ENCODE results near the gene DOK3. TPM values are rescaled to one million over a fixed set of nuclear protein-coding genes. Genes with fewer than 3 reads are reported as not detected.

The DOK3 gene
- polyA plus RNA-seq, 1 donor (not counting 4 experiments of a cell fraction or from before 2014, with no cell fraction given): 1.7 TPM

- Histone ChIP-seq H3K27me3 (ENCODE audit: control insufficient read depth, extremely low read depth, insufficient read depth, low read length) (no peaks in the 10 kb centered on the region), H3K9me3 (ENCODE audit: control insufficient read depth, low read depth, low read length) (no peaks in the 10 kb centered on the region), H2AFZ (ENCODE audit: control insufficient read depth, low read length) (no peak overlapping the region), H3K9ac (ENCODE audit: control insufficient read depth, extremely low read depth, insufficient read depth, low read length) (no peak overlapping the region), H3K9me1 (ENCODE audit: control insufficient read depth, extremely low read depth, insufficient read depth, low read length) (no peaks in the 10 kb centered on the region), H3K4me2 (ENCODE audit: control insufficient read depth, extremely low read depth, insufficient read depth, low read depth, low read length) (peak overlapping the region; percentile 25), H3K4me3 (ENCODE audit: control insufficient read depth in 2 of 3, extremely low read depth in 1 of 3, insufficient read depth in 2 of 3, low read depth in 1 of 3, low read length in 3 of 3) (no peak overlapping the region), H3K27ac (ENCODE audit: control insufficient read depth, insufficient read depth, low read length) (peak overlapping the region; percentile 36), H3K36me3 (ENCODE audit: control insufficient read depth in 2 of 2, extremely low read depth in 1 of 2, insufficient read depth in 2 of 2, low read length in 2 of 2) (peaks cover 52 to 55% of the 10 kb centered on the region in 2 experiments), H3K79me2 (ENCODE audit: control insufficient read depth, insufficient read depth, low read length) (peaks cover 2% of the 10 kb centered on the region), H3K4me1 (ENCODE audit: control insufficient read depth, extremely low read depth, insufficient read depth, low read length) (peaks cover 19% of the 10 kb centered on the region), H4K20me1 (ENCODE audit: control insufficient read depth, extremely low read depth, insufficient read depth, low read length) (peaks cover 5% of the 10 kb centered on the region)
- dilution Hi-C loops (cut with MboI; ENCODE audit: extremely low pct_ligation_motif_present, low sequenced_read_pairs): no loop called here
- FAIRE-seq (peak; percentile 63), DNase-seq (ENCODE audit: low read depth, low spot score) (no peak)
- TF ChIP-seq CTCF (optimal IDR thresholded peaks at IDR 0.05 in 1 of 3, IDR thresholded peaks at IDR 0.05 in 1 of 3, conservative IDR thresholded peaks at IDR 0.05 in 1 of 3; ENCODE audit: extremely low read depth in 1 of 3, insufficient read depth in 2 of 3, low read length in 3 of 3): no peak
- no peak for TF ChIP-seq EZH2 (IDR thresholded peaks at IDR 0.05; ENCODE audit: low read length)
Measured at GRCh38 chr5:177529247-177530203, 19.9 kb upstream of the DOK3 start.

GRCh38 chr5:177528631-177529030, 19.0 kb upstream of the DOK3 start:
- TF ChIP-seq CTCF (optimal IDR thresholded peaks at IDR 0.05 in 1 of 3, IDR thresholded peaks at IDR 0.05 in 1 of 3, conservative IDR thresholded peaks at IDR 0.05 in 1 of 3; ENCODE audit: extremely low read depth in 1 of 3, insufficient read depth in 2 of 3, low read length in 3 of 3): no peak
- TF ChIP-seq EZH2 (IDR thresholded peaks at IDR 0.05; ENCODE audit: low read length): no peak
- no peak overlapping the region for H2AFZ ChIP-seq (ENCODE audit: control insufficient read depth, low read length)
- DNase-seq (ENCODE audit: low read depth, low spot score) (no peak), FAIRE-seq (no peak)
- no peaks in the 10 kb centered on the region for H3K27me3 ChIP-seq (ENCODE audit: control insufficient read depth, extremely low read depth, insufficient read depth, low read length)
- peaks cover 3% of the 10 kb centered on the region for H4K20me1 ChIP-seq (ENCODE audit: control insufficient read depth, extremely low read depth, insufficient read depth, low read length)
- H3K9me3 ChIP-seq (ENCODE audit: control insufficient read depth, low read depth, low read length): no peaks in the 10 kb centered on the region
- H3K9me1 ChIP-seq (ENCODE audit: control insufficient read depth, extremely low read depth, insufficient read depth, low read length): no peaks in the 10 kb centered on the region
- H3K36me3 ChIP-seq (ENCODE audit: control insufficient read depth in 2 of 2, extremely low read depth in 1 of 2, insufficient read depth in 2 of 2, low read length in 2 of 2): peaks cover 56 to 58% of the 10 kb centered on the region in 2 experiments
- dilution Hi-C loops (cut with MboI; ENCODE audit: extremely low pct_ligation_motif_present, low sequenced_read_pairs): no loop called here
- no peak overlapping the region for H3K4me3 ChIP-seq (ENCODE audit: control insufficient read depth in 2 of 3, extremely low read depth in 1 of 3, insufficient read depth in 2 of 3, low read depth in 1 of 3, low read length in 3 of 3)
- no peak overlapping the region for H3K27ac ChIP-seq (ENCODE audit: control insufficient read depth, insufficient read depth, low read length)
- H3K4me2 ChIP-seq (ENCODE audit: control insufficient read depth, extremely low read depth, insufficient read depth, low read depth, low read length): no peak overlapping the region
- peaks cover 2% of the 10 kb centered on the region for H3K79me2 ChIP-seq (ENCODE audit: control insufficient read depth, insufficient read depth, low read length)
- H3K9ac ChIP-seq (ENCODE audit: control insufficient read depth, extremely low read depth, insufficient read depth, low read length): no peak overlapping the region
- H3K4me1 ChIP-seq (ENCODE audit: control insufficient read depth, extremely low read depth, insufficient read depth, low read length): peaks cover 19% of the 10 kb centered on the region
